SK-N-SH (cell line): ENCODE results near the gene WHAMM. TPM values are rescaled to one million over a fixed set of nuclear protein-coding genes. Genes with fewer than 3 reads are reported as not detected.
A peak's percentile ranks its signal among the peaks of the same experiment; 100 is the strongest.

Source experiments
- CTCF ChIA-PET: fragments of 300-600, 350-600 bp; formaldehyde crosslinking; extraction: SDS; loops from one replicate; lab custom pipeline; 2021; lab: Yijun Ruan, JAX
- POLR2A ChIA-PET: fragments of 350-600 bp; sonication (Branson Sonifier 250); formaldehyde crosslinking; extraction: SDS; loops from one replicate; lab custom pipeline; 2020; ENCODE audit warnings: antibody characterized with exemption, inconsistent platforms; lab: Yijun Ruan, JAX
- DNase-seq: peaks from one replicate; pipeline ENCODE4 v3.0.0; 2012
- H2AFZ ChIP-seq: fragments of 200-600 bp; sonication (generic); 2 replicates; pipeline ENCODE4 v1.8.1; 2016; ENCODE audit warnings: antibody characterized with exemption, mild to moderate bottlenecking, low read depth
- H3F3A ChIP-seq: fragments of 200-600 bp; sonication (generic); replicated peaks from 2 replicates; pipeline ENCODE3; 2016; ENCODE audit warnings: antibody characterized with exemption, mild to moderate bottlenecking; ENCODE audit not compliant: insufficient read depth
- H3K27ac ChIP-seq, 2 experiments: fragments of 200-500 bp in 1 of 2; fragments of 200-600 bp in 1 of 2; sonication (Bioruptor generic) in 1 of 2; sonication (generic), shearing (Covaris generic) in 1 of 2; 2 replicates each; pipeline versions ENCODE4 v1.5.1 to v1.6.1; 2014 to 2016; ENCODE audit warnings: low read depth in 2 of 2, inconsistent platforms in 1 of 2, low read length in 1 of 2, mild to moderate bottlenecking in 1 of 2, mixed read lengths in 1 of 2
- H3K27me3 ChIP-seq: fragments of 200-600 bp; sonication (generic), shearing (Covaris generic); 2 replicates; pipeline ENCODE4 v1.6.1; 2016; ENCODE audit warnings: mixed run types; ENCODE audit not compliant: insufficient read depth
- H3K36me3 ChIP-seq, 2 experiments: fragments of 200-500 bp in 1 of 2; fragments of 200-600 bp in 1 of 2; sonication (Bioruptor generic) in 1 of 2; sonication (generic) in 1 of 2; replicated peaks in 1 of 2; 2 replicates each; pipeline versions ENCODE3 to v1.5.1; 2014 to 2016; ENCODE audit warnings: low read length in 1 of 2, mild to moderate bottlenecking in 1 of 2; ENCODE audit not compliant: insufficient read depth in 2 of 2, control insufficient read depth in 1 of 2
- H3K4me1 ChIP-seq, 2 experiments: fragments of 200-500 bp in 1 of 2; fragments of 200-600 bp in 1 of 2; sonication (Bioruptor generic) in 1 of 2; sonication (generic), shearing (Covaris generic) in 1 of 2; 2 replicates each; pipeline versions ENCODE4 v1.5.1 to v1.6.1; 2014 to 2016; ENCODE audit warnings: low read depth in 1 of 2, low read length in 1 of 2, mixed run types in 1 of 2; ENCODE audit not compliant: insufficient read depth in 2 of 2, control insufficient read depth in 1 of 2
- H3K4me2 ChIP-seq: fragments of 200-600 bp; sonication (generic), shearing (Covaris generic); 2 replicates; pipeline ENCODE4 v1.6.1; 2017; ENCODE audit warnings: mixed run types
- H3K4me3 ChIP-seq, 2 experiments: fragments of 200-500 bp in 1 of 2; fragments of 200-600 bp in 1 of 2; sonication (Bioruptor generic) in 1 of 2; sonication (generic), shearing (Covaris generic) in 1 of 2; 2 replicates each; pipeline versions ENCODE4 v1.5.1 to v1.8.1; 2014 to 2016; ENCODE audit warnings: low read depth in 2 of 2, inconsistent platforms in 1 of 2, low read length in 1 of 2, mild to moderate bottlenecking in 1 of 2, mixed read lengths in 1 of 2, moderate library complexity in 1 of 2
- H3K79me2 ChIP-seq: fragments of 200-600 bp; sonication (generic); 2 replicates; pipeline ENCODE4 v1.8.1; 2017; ENCODE audit warnings: mild to moderate bottlenecking; ENCODE audit not compliant: insufficient read depth
- H3K9ac ChIP-seq: fragments of 200-600 bp; sonication (generic); 2 replicates; pipeline ENCODE4 v1.6.1; 2017; ENCODE audit warnings: mixed run types
- H3K9me2 ChIP-seq: fragments of 200-600 bp; sonication (generic); 2 replicates; pipeline ENCODE4 v1.6.1; 2017; ENCODE audit warnings: mixed run types
- H3K9me3 ChIP-seq: fragments of 200-600 bp; sonication (generic); 2 replicates; pipeline ENCODE4 v1.6.1; 2017; ENCODE audit warnings: mixed run types, mild to moderate bottlenecking, moderate library complexity
- H4K20me1 ChIP-seq: fragments of 200-600 bp; sonication (generic); 2 replicates; pipeline ENCODE4 v1.6.1; 2017; ENCODE audit warnings: mild to moderate bottlenecking, mixed run types; ENCODE audit not compliant: insufficient read depth
- CHD2 ChIP-seq: fragments of 150-350 bp; IDR thresholded peaks from 2 replicates; pipeline ENCODE4 v1.6.1; 2018; ENCODE audit warnings: low read length; ENCODE audit not compliant: partially characterized antibody
- ELF1 ChIP-seq: IDR thresholded peaks from 2 replicates; pipeline ENCODE4 v1.4.0; 2012
- EZH2phosphoT487 ChIP-seq: fragments of 200-600 bp; sonication (generic); IDR thresholded peaks from 2 replicates; pipeline ENCODE4 v1.6.1; 2017; ENCODE audit warnings: low read depth, mixed run types, mild to moderate bottlenecking, antibody characterized with exemption, moderate library complexity, borderline replicate concordance
- FOSL2 ChIP-seq: IDR thresholded peaks from 2 replicates; pipeline ENCODE4 v1.4.0; 2012; ENCODE audit warnings: low read depth, mild to moderate bottlenecking, moderate library complexity, borderline replicate concordance
- FOXJ3 ChIP-seq: sonication (generic); formaldehyde crosslinking; IDR thresholded peaks from 2 replicates; pipeline ENCODE4 v1.5.1; 2020; ENCODE audit warnings: mild to moderate bottlenecking, missing genetic modification reagents
- GABPA ChIP-seq: IDR thresholded peaks from 2 replicates; pipeline ENCODE4 v1.4.0; 2012; ENCODE audit warnings: low read depth, mild to moderate bottlenecking
- MAX ChIP-seq: IDR thresholded peaks from 2 replicates; pipeline ENCODE4 v1.4.0; 2012; ENCODE audit warnings: low read depth
- MXI1 ChIP-seq: IDR thresholded peaks from 2 replicates; pipeline ENCODE4 v1.6.1; 2012; ENCODE audit warnings: mild to moderate bottlenecking, low read depth, low read length, improper control_type of control experiment
- NFIC ChIP-seq: IDR thresholded peaks from 2 replicates; pipeline ENCODE4 v1.4.0; 2012; ENCODE audit warnings: borderline replicate concordance
- POLR2AphosphoS5 ChIP-seq: IDR thresholded peaks from 2 replicates; pipeline ENCODE4 v1.6.1; 2012; ENCODE audit warnings: low read depth, low read length
- RAD21 ChIP-seq: IDR thresholded peaks from 2 replicates; pipeline ENCODE4 v1.6.1; 2012; ENCODE audit warnings: mild to moderate bottlenecking, low read length
- RCOR1 ChIP-seq: fragments of 150-350 bp; IDR thresholded peaks from 2 replicates; pipeline ENCODE4 v1.6.1; 2017; ENCODE audit warnings: antibody characterized with exemption, low read length
- TEAD4 ChIP-seq: IDR thresholded peaks from 2 replicates; pipeline ENCODE4 v1.4.0; 2012; ENCODE audit warnings: mild to moderate bottlenecking, borderline replicate concordance; ENCODE audit not compliant: insufficient read depth
- USF2 ChIP-seq: fragments of 150-350 bp; IDR thresholded peaks from 2 replicates; pipeline ENCODE4 v1.6.1; 2017; ENCODE audit warnings: antibody characterized with exemption, low read length, low read depth, borderline replicate concordance
- YY1 ChIP-seq: IDR thresholded peaks from 2 replicates; pipeline ENCODE4 v1.4.0; 2012; ENCODE audit warnings: low read depth, mild to moderate bottlenecking
- WGBS: methylation state at CpG from one replicate; pipeline ENCODE4 v1.1.6; 2017; ENCODE audit warnings: low lambda C conversion rate; 5-methylcytosine and 5-hydroxymethylcytosine counted together
- polyA plus RNA-seq, 3 experiments: library from polyadenylated mRNA; depleted of rRNA; stranded (reverse); fragments of >200 nt; gene quantifications; 2 replicates each; pipeline ENCODE4 v1.2.3, GENCODE V29; 2012

WHAMM gene
- polyA plus RNA-seq, 1 of the 3 experiments (the other 2 are of a cell fraction) = 2.3 TPM

GRCh38 chr15:82850731-82851130, 41.3 kb downstream of the WHAMM start:
- TF ChIP-seq FOSL2 (no peak), YY1 (no peak), FOXJ3 (no peak), RAD21 (peak; percentile 36; the same call in 1 of the 2 replicates), RCOR1 (peak; percentile 31; the same call in 1 of the 2 replicates), ELF1 (no peak), TEAD4 (no peak), POLR2AphosphoS5 (no peak)
- POLR2A ChIA-PET = interaction anchor here (0.6 kb wide), 1 partner anchor 72 kb away, joined by 5 read pairs; no protein-coding TSS in a partner anchor
- WGBS = 48% methylated on average over 5 of the region's 7 CpGs

GRCh38 chr15:82851306-82851850, 42.0 kb downstream of the WHAMM start:
- DNase-seq = no peak
- CTCF ChIA-PET = interaction anchor here (0.7 to 6.3 kb wide), 10 partner anchors 9 to 161 kb away, joined by 3 to 64 read pairs (median 4); partner anchors contain the start of genes C15orf40, RAMAC and WHAMM

More at GRCh38 chr15:82850731-82851130, 41.3 kb downstream of the WHAMM start:
- CTCF ChIA-PET = interaction anchor here (0.7 to 6.3 kb wide), 12 partner anchors 10 to 397 kb away, joined by 3 to 64 read pairs (median 8); partner anchors contain the start of genes C15orf40 and RAMAC
- Histone ChIP-seq H3K9me2 (no peaks in the 10 kb centered on the region), H3K4me2 (no peak overlapping the region), H4K20me1 (no peaks in the 10 kb centered on the region), H3K9ac (no peak overlapping the region), H3K27ac (peak overlapping the region in 1 of 2 experiments; percentile 90; a peak in 2 of 4 replicates), H3K27me3 (no peaks in the 10 kb centered on the region), H3K79me2 (no peaks in the 10 kb centered on the region), H3K36me3 (no peaks in the 10 kb centered on the region), H3K9me3 (no peaks in the 10 kb centered on the region), H3F3A (peaks cover 8% of the 10 kb centered on the region), H3K4me3 (no peak overlapping the region), H3K4me1 (peaks cover 4 to 22% of the 10 kb centered on the region in 2 experiments; a peak in 3 of 4 replicates), H2AFZ (no peak overlapping the region)
- peak; percentile 82 for DNase-seq

More at GRCh38 chr15:82851306-82851850, 42.0 kb downstream of the WHAMM start:
- H2AFZ ChIP-seq = no peak overlapping the region
- H3K9me3 ChIP-seq = no peaks in the 10 kb centered on the region
- H4K20me1 ChIP-seq = no peaks in the 10 kb centered on the region
- H3K4me2 ChIP-seq = no peak overlapping the region
- H3K36me3 ChIP-seq = no peaks in the 10 kb centered on the region
- POLR2A ChIA-PET = no interaction called here
- 97% methylated on average over 14 of the region's 14 CpGs for WGBS
- no peak overlapping the region for H3K9ac ChIP-seq
- no peaks in the 10 kb centered on the region for H3K27me3 ChIP-seq
- peak overlapping the region in 1 of 2 experiments; percentile 90; a peak in 2 of 4 replicates for H3K27ac ChIP-seq
- no peak overlapping the region for H3K4me3 ChIP-seq
- H3K79me2 ChIP-seq = no peaks in the 10 kb centered on the region
- H3K9me2 ChIP-seq = no peaks in the 10 kb centered on the region
- TF ChIP-seq USF2 (no peak), RCOR1 (no peak), NFIC (no peak), MAX (no peak), CHD2 (no peak), MXI1 (no peak), RAD21 (no peak), GABPA (no peak), EZH2phosphoT487 (no peak), POLR2AphosphoS5 (no peak)
- H3F3A ChIP-seq = peaks cover 8% of the 10 kb centered on the region
- peaks cover 4 to 22% of the 10 kb centered on the region in 2 experiments; a peak in 3 of 4 replicates for H3K4me1 ChIP-seq
